HepG2 (cell line): ENCODE results near the gene ADH5. TPM values are rescaled to one million over a fixed set of nuclear protein-coding genes. Genes with fewer than 3 reads are reported as not detected.

ENCODE experiments used
- ATAC-seq: fragments of 200-7000 bp; cut with Tn5 transposase; 3 replicates; pipeline ENCODE4 v1.9.1; 2020; ENCODE audit warnings: mild to moderate bottlenecking, moderate library complexity
- BruUV-seq: library from RNA; stranded (reverse); fragments of 400-500 nt; replicated peaks from 2 replicates; lab custom pipeline; 2021; lab: Mats Ljungman, UMichigan
- CTCF ChIA-PET: fragments of 300-600 bp; formaldehyde crosslinking; extraction: SDS; loops from one replicate; lab custom pipeline; 2021; ENCODE audit warnings: low total read pairs, inconsistent platforms, low intra/inter-chr PET ratio; lab: Yijun Ruan, JAX
- POLR2A ChIA-PET: fragments of 350-600 bp; sonication (Branson Sonifier 250); formaldehyde crosslinking; loops from one replicate; lab custom pipeline; 2020; ENCODE audit warnings: antibody characterized with exemption, inconsistent platforms; lab: Yijun Ruan, JAX
- DNase-seq: peaks from one replicate; pipeline ENCODE4 v3.0.0-alpha.2; 2015; ENCODE audit warnings: low spot score
- FAIRE-seq: peaks from 3 replicates; lab custom pipeline; 2011; peaks lifted over from hg19 to GRCh38; lab: Jason Lieb, UNC
- H2AFZ ChIP-seq: one replicate; pipeline ENCODE4 v1.6.1; 2011; ENCODE audit warnings: low read length, inconsistent platforms
- H3K27ac ChIP-seq: fragments of 300-600 bp; 3 replicates; pipeline ENCODE4 v1.8.0; 2011; ENCODE audit warnings: mixed run types, mild to moderate bottlenecking, mixed read lengths, low read length, inconsistent platforms; ENCODE audit not compliant: insufficient read depth; ENCODE audit errors: extremely low read length
- H3K27me3 ChIP-seq, 2 experiments: fragments of 200-600 bp in 1 of 2; 2 replicates in 1 of 2; 3 replicates in 1 of 2; pipeline versions ENCODE4 v1.6.0 to v1.8.0; 2011; ENCODE audit warnings: low read length in 2 of 2, mild to moderate bottlenecking in 2 of 2, moderate library complexity in 2 of 2, inconsistent platforms in 1 of 2; ENCODE audit not compliant: insufficient read depth in 2 of 2, control insufficient read depth in 1 of 2
- H3K36me3 ChIP-seq, 2 experiments: fragments of 200-600 bp in 1 of 2; replicated peaks in 1 of 2; 2 replicates in 1 of 2; 3 replicates in 1 of 2; pipeline versions ENCODE4 v1.5.1 to v1.8.0; 2011; ENCODE audit warnings: low read length in 2 of 2, inconsistent platforms in 1 of 2; ENCODE audit not compliant: insufficient read depth in 2 of 2, control insufficient read depth in 1 of 2
- H3K4me1 ChIP-seq: 2 replicates; pipeline ENCODE4 v1.5.1; 2012; ENCODE audit warnings: low read length, inconsistent platforms; ENCODE audit not compliant: insufficient read depth
- H3K4me2 ChIP-seq: 2 replicates; pipeline ENCODE4 v1.6.0; 2011; ENCODE audit warnings: low read depth, low read length, inconsistent platforms
- H3K4me3 ChIP-seq, 3 experiments: fragments of 200-600 bp in 1 of 3; sonication (generic), shearing (Covaris generic) in 1 of 3; replicated peaks in 1 of 3; 2 replicates each; pipeline ENCODE4 v1.5.1; 2011 to 2016; ENCODE audit warnings: low read length in 3 of 3, inconsistent platforms in 2 of 3, low read depth in 2 of 3, mild to moderate bottlenecking in 2 of 3, control low read depth in 1 of 3, mixed read lengths in 1 of 3; ENCODE audit not compliant: insufficient read depth in 1 of 3
- H3K79me2 ChIP-seq: one replicate; pipeline ENCODE4 v1.6.1; 2011; ENCODE audit warnings: low read length, inconsistent platforms; ENCODE audit not compliant: insufficient read depth
- H3K9ac ChIP-seq: 2 replicates; pipeline ENCODE4 v1.6.0; 2011; ENCODE audit warnings: mild to moderate bottlenecking, low read depth, low read length, inconsistent platforms; ENCODE audit not compliant: insufficient read depth
- H3K9me3 ChIP-seq: 2 replicates; pipeline ENCODE4 v1.5.1; 2012; ENCODE audit warnings: mild to moderate bottlenecking, low read length
- H4K20me1 ChIP-seq: 2 replicates; pipeline ENCODE4 v1.6.0; 2011; ENCODE audit warnings: inconsistent platforms, mild to moderate bottlenecking, low read length, moderate library complexity; ENCODE audit not compliant: insufficient read depth
- FIP1L1 ChIP-seq: fragments of 200-400 bp; formaldehyde crosslinking; IDR thresholded peaks from 2 replicates; pipeline ENCODE4 v1.6.1; 2018; ENCODE audit warnings: low read depth, mild to moderate bottlenecking, low read length, moderate library complexity, borderline replicate concordance; ENCODE audit not compliant: insufficient read depth
- FOXA3 ChIP-seq: IDR thresholded peaks from 2 replicates; pipeline ENCODE4 v1.6.1; 2016; ENCODE audit warnings: missing genetic modification reagents, missing compliant biosample characterization
- FOXK2 ChIP-seq: fragments of 450-650 bp; IDR thresholded peaks from 2 replicates; pipeline ENCODE4 v1.6.1; 2016
- HNRNPLL ChIP-seq: fragments of 200-400 bp; formaldehyde crosslinking; IDR thresholded peaks from 2 replicates; pipeline ENCODE4 v1.6.1; 2017; ENCODE audit warnings: mild to moderate bottlenecking, low read depth, low read length; ENCODE audit not compliant: poor library complexity, severe bottlenecking
- POLR2A ChIP-seq, 2 experiments: IDR thresholded peaks; 2 replicates each; pipeline ENCODE4 v1.6.1; 2011; ENCODE audit warnings: low read depth in 2 of 2, low read length in 2 of 2, mild to moderate bottlenecking in 1 of 2, moderate library complexity in 1 of 2; ENCODE audit not compliant: insufficient read depth in 1 of 2
- RFX3 ChIP-seq: IDR thresholded peaks from 2 replicates; pipeline ENCODE4 v1.6.1; 2016; ENCODE audit warnings: missing biosample characterization, missing genetic modification reagents
- RFXAP ChIP-seq: sonication (generic); formaldehyde crosslinking; IDR thresholded peaks from 2 replicates; pipeline ENCODE4 v1.4.0; 2020; ENCODE audit warnings: missing genetic modification reagents, borderline replicate concordance
- ZBTB3 ChIP-seq: sonication (generic); formaldehyde crosslinking; IDR thresholded peaks from 2 replicates; pipeline ENCODE4 v1.4.0; 2020; ENCODE audit warnings: low read depth, mild to moderate bottlenecking, moderate library complexity, missing genetic modification reagents, borderline replicate concordance
- ZFAT ChIP-seq: sonication (generic); formaldehyde crosslinking; conservative IDR thresholded peaks from 2 replicates; pipeline ENCODE4 v1.8.1; 2023; ENCODE audit warnings: missing genetic modification reagents, inconsistent platforms
- ZNF768 ChIP-seq: sonication (generic); formaldehyde crosslinking; IDR thresholded peaks from 2 replicates; pipeline ENCODE4 v1.4.0; 2020; ENCODE audit warnings: missing genetic modification reagents
- ZSCAN30 ChIP-seq: sonication (generic); formaldehyde crosslinking; IDR thresholded peaks from 2 replicates; pipeline ENCODE4 v1.5.0; 2020; ENCODE audit warnings: mild to moderate bottlenecking, missing genetic modification reagents
- WGBS: methylation state at CpG from one replicate; pipeline ENCODE4 v1.1.6; 2017; ENCODE audit warnings: low lambda C conversion rate; 5-methylcytosine and 5-hydroxymethylcytosine counted together
- in situ Hi-C: cut with HindIII; loops from 2 replicates; pipeline ENCODE4 v1.10.0; 2017; ENCODE audit warnings: low pct_unique_long_range_greater_than_20kb; ENCODE audit not compliant: extremely low pct_ligation_motif_present
- intact Hi-C: fragments of 100-400 bp; cut with micrococcal nuclease; formaldehyde crosslinking; loops from one replicate; pipeline ENCODE4 v1.10.0; 2022; ENCODE audit not compliant: unreplicated experiment
- polyA plus RNA-seq, 8 experiments: library from polyadenylated mRNA; depleted of rRNA in 3 of 8; stranded (reverse) in 7 of 8; unstranded in 1 of 8; fragments of >200 nt; fragmentation: Illumina TruSeq in 4 of 8; extraction: Trizol in 4 of 8; gene quantifications; 2 replicates each; pipeline versions ENCODE4 v1.2.1 to v1.2.3, GENCODE V29; 2011 to 2016; ENCODE audit warnings: low read depth in 4 of 8, missing spikeins in 1 of 8, mixed read lengths in 1 of 8; ENCODE audit not compliant: insufficient read depth in 1 of 8
- total RNA-seq, 5 experiments: library from RNA; depleted of rRNA; stranded (reverse); fragments of >200 nt; fragmentation: Illumina TruSeq; extraction: Trizol; gene quantifications; 2 replicates each; pipeline ENCODE4 v1.2.3, GENCODE V29; 2016; ENCODE audit warnings: low read depth in 1 of 5
- TF ChIP-seq, protein P1 (sequence below): sonication (generic); formaldehyde crosslinking; IDR thresholded peaks from 2 replicates; pipeline ENCODE4 v1.5.1; 2020; ENCODE audit warnings: missing genetic modification reagents, mild to moderate bottlenecking, borderline replicate concordance
- TF ChIP-seq, protein P2 (sequence below): sonication (generic); formaldehyde crosslinking; conservative IDR thresholded peaks from 2 replicates; pipeline ENCODE4 v1.4.0; 2020; ENCODE audit warnings: mild to moderate bottlenecking, missing genetic modification reagents, moderate library complexity
- TF ChIP-seq, protein P3 (sequence below): sonication (generic); formaldehyde crosslinking; IDR thresholded peaks from 2 replicates; pipeline ENCODE4 v1.8.1; 2023; ENCODE audit warnings: mild to moderate bottlenecking, inconsistent platforms, moderate library complexity, missing genetic modification reagents, borderline replicate concordance

Gene ADH5
- total and polyA plus RNA-seq, 2 of the 13 experiments (the other 11 are each of a cell fraction or from before 2014, with no cell fraction given) = 349 to 512 TPM

DNA sequence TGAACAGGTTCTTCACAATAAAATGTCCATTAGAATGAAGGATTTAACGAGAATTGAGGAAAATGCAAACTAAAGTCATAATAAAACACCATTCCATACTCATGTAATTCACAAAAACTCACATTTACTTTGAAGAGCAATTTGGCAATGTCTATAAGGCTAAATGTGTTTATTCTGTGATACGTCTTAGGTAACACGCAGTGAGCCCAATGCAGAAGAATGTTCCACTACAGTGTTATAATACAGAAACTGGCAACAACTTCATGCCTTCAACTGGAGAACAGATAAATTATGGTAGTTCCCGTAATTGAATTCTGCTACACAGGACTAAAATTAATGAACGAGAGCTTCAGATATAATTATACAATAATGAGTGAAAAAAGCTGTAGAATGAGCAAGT is 17.4 kb downstream of the ADH5 start:
- BruUV-seq = no TSS peak
- CTCF ChIA-PET = no interaction called here
- in situ Hi-C loops = no loop called here

DNA sequence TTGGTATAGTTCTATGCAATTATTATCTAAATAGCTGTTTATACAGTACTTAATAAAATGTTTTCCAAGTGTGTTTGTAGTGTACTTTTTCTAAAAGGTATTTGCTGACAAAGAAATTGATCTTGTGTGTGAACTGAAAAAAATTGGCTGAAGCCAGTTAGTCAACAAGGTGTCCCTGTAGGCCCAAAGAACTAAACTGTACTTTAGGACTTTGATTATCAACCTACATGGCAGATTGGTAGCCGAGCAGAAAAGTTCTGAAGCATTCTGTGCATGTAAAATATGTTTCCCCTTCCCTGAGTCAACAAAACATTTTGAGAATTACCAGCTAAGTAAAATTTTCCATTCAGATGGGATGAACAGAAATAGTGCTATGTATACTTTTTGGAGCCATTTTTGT is 21.0 kb downstream of the ADH5 start:
- no peak overlapping the region for H2AFZ ChIP-seq
- peak; percentile 53 for DNase-seq
- peaks cover 0 to 18% of the 10 kb centered on the region in 2 experiments; a peak in 3 of 5 replicates for H3K36me3 ChIP-seq
- no peaks in the 10 kb centered on the region for H3K79me2 ChIP-seq
- in situ Hi-C loops = no loop called here
- peak overlapping the region; percentile 48 for H3K27ac ChIP-seq
- no peaks in the 10 kb centered on the region for H4K20me1 ChIP-seq
- no peak overlapping the region for H3K9ac ChIP-seq
- ChIA-PET CTCF (no interaction called here), POLR2A (interaction anchor here (1.3 kb wide), 1 partner anchor 11 kb away, joined by 4 read pairs; no protein-coding TSS in a partner anchor)
- no peaks in the 10 kb centered on the region for H3K9me3 ChIP-seq
- H3K27me3 ChIP-seq = no peaks in the 10 kb centered on the region
- no peak for FAIRE-seq
- WGBS = 8% methylated on average over 1 of the region's 1 CpG
- no peak overlapping the region for H3K4me2 ChIP-seq
- ATAC-seq = peak; percentile 58
- H3K4me1 ChIP-seq = peaks cover 25% of the 10 kb centered on the region
- intact Hi-C loops = no loop called here
- TSS peak; percentile 6 for BruUV-seq
- no peak overlapping the region for H3K4me3 ChIP-seq
- TF ChIP-seq, protein P1, sequence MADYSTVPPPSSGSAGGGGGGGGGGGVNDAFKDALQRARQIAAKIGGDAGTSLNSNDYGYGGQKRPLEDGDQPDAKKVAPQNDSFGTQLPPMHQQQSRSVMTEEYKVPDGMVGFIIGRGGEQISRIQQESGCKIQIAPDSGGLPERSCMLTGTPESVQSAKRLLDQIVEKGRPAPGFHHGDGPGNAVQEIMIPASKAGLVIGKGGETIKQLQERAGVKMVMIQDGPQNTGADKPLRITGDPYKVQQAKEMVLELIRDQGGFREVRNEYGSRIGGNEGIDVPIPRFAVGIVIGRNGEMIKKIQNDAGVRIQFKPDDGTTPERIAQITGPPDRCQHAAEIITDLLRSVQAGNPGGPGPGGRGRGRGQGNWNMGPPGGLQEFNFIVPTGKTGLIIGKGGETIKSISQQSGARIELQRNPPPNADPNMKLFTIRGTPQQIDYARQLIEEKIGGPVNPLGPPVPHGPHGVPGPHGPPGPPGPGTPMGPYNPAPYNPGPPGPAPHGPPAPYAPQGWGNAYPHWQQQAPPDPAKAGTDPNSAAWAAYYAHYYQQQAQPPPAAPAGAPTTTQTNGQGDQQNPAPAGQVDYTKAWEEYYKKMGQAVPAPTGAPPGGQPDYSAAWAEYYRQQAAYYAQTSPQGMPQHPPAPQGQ (CRISPR knock-in tag) = no peak
- TF ChIP-seq FOXA3 = 0 out of 2 replicates have a peak, but pooled peaks have one; percentile 8
- no peak for TF ChIP-seq POLR2A (IDR thresholded peaks at IDR 0.05; ENCODE audit: insufficient read depth in 1 of 2, low read depth in 2 of 2, low read length in 2 of 2)
- no peak for TF ChIP-seq ZSCAN30 (CRISPR knock-in tag)
- TF ChIP-seq, protein P2, sequence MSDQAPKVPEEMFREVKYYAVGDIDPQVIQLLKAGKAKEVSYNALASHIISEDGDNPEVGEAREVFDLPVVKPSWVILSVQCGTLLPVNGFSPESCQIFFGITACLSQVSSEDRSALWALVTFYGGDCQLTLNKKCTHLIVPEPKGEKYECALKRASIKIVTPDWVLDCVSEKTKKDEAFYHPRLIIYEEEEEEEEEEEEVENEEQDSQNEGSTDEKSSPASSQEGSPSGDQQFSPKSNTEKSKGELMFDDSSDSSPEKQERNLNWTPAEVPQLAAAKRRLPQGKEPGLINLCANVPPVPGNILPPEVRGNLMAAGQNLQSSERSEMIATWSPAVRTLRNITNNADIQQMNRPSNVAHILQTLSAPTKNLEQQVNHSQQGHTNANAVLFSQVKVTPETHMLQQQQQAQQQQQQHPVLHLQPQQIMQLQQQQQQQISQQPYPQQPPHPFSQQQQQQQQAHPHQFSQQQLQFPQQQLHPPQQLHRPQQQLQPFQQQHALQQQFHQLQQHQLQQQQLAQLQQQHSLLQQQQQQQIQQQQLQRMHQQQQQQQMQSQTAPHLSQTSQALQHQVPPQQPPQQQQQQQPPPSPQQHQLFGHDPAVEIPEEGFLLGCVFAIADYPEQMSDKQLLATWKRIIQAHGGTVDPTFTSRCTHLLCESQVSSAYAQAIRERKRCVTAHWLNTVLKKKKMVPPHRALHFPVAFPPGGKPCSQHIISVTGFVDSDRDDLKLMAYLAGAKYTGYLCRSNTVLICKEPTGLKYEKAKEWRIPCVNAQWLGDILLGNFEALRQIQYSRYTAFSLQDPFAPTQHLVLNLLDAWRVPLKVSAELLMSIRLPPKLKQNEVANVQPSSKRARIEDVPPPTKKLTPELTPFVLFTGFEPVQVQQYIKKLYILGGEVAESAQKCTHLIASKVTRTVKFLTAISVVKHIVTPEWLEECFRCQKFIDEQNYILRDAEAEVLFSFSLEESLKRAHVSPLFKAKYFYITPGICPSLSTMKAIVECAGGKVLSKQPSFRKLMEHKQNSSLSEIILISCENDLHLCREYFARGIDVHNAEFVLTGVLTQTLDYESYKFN (CRISPR knock-in tag) = peak; percentile 55

More for the DNA sequence above, 17.4 kb downstream of the ADH5 start:
- Histone ChIP-seq H3K4me3 (no peak overlapping the region), H3K36me3 (peaks cover 2 to 43% of the 10 kb centered on the region in 2 experiments), H3K4me2 (no peak overlapping the region), H3K9me3 (no peaks in the 10 kb centered on the region), H4K20me1 (no peaks in the 10 kb centered on the region), H2AFZ (no peak overlapping the region), H3K4me1 (peaks cover 32% of the 10 kb centered on the region), H3K9ac (no peak overlapping the region), H3K27me3 (no peaks in the 10 kb centered on the region), H3K79me2 (no peaks in the 10 kb centered on the region), H3K27ac (no peak overlapping the region)
- ATAC-seq (no peak), FAIRE-seq (no peak), DNase-seq (no peak)
- POLR2A ChIA-PET = interaction anchor here (1.7 kb wide), 1 partner anchor 17 kb away, joined by 4 read pairs; the partner anchor contains the start of gene ADH5
- intact Hi-C loops = no loop called here
- 98% methylated on average over 5 of the region's 5 CpGs for WGBS
- TF ChIP-seq FIP1L1 (no peak), ZBTB3 (CRISPR knock-in tag) (no peak), HNRNPLL (no peak), ZNF768 (no peak), RFX3 (no peak), RFXAP (CRISPR knock-in tag) (no peak), FOXK2 (no peak), ZFAT (CRISPR knock-in tag) (no peak)
- TF ChIP-seq, protein P3, sequence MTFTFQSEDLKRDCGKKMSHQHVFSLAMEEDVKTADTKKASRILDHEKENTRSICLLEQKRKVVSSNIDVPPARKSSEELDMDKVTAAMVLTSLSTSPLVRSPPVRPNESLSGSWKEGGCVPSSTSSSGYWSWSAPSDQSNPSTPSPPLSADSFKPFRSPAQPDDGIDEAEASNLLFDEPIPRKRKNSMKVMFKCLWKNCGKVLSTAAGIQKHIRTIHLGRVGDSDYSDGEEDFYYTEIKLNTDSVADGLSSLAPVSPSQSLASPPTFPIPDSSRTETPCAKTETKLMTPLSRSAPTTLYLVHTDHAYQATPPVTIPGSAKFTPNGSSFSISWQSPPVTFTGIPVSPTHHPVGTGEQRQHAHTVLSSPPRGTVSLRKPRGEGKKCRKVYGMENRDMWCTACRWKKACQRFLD = no peak
